HG03280 (cell line): Measurements from ENCODE around the gene SALL1.

Experiments
- ATAC-seq: cut with Tn5 transposase; IDR thresholded peaks from one replicate; pipeline ENCODE4 v1.9.1; 2021; ENCODE audit warnings: mild to moderate bottlenecking, moderate library complexity; ENCODE audit not compliant: unreplicated experiment

SALL1 gene

GRCh38 chr16:51143196-51143977 lies 7.7 kb downstream of the SALL1 start:
- ATAC-seq = no peak

GRCh38 chr16:51141541-51141940 lies 9.5 kb downstream of the SALL1 start:
- ATAC-seq = no peak

DNA sequence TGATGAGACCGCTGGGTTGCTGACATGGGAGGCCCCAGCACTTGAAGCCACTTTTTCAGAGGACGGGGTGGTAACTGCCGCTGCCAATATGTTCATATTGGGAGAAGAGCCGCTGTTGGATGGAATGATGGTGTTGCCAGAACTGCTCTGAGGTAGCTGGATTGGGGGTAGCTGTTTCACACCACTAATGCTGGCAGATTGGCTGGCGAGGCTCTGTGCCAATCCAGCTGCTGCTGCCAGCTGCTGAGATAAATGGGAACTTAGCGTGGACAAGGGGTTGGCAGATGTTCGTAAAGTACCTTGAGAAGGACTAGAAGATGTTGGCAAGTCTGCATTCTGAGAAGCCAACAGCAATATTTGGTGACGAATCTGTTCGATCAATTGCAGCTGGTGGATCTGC lies 10.0 kb downstream of the SALL1 start:
- ATAC-seq = no peak

DNA sequence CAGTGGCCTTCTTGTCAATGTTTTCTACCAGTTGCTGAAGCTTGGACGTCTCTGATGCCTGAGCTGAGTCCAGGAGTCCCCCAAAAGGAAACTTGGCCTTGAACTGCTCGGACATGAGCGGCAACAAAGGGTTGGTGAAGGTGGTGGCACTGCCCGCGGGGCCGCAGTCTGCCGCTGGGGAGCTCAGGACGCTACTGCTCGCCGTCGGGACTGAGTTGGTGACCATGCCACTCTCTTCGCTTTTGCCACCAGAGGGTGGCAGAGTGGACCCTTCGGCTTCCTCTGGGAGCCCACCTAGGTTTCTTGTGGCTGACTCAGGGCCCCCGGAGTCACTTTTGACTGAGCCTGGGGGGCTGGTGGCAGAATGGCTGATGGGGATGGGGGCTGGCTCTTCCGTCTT lies 11.0 kb downstream of the SALL1 start:
- no peak for ATAC-seq

GRCh38 chr16:51139568-51139967 lies 11.5 kb downstream of the SALL1 start:
- no peak for ATAC-seq

DNA sequence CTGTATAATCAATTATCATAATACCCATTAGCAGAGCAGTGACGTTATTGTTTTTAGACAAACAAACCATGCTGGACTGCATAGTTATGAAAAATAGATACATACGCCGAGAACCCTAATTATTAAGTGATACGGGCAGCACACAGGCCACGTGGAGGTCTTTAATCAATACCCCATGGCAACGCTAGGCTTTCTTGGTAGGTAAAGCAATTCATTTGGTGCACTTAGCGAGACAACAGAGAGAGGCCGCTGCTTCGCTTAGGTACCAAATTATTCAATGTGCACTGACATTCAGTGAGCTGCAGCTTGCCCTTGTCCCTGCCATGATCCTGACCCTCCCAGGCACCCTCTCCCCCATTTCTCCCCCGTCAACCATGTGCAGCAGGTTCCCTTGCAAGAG lies 12.9 kb downstream of the SALL1 start:
- no peak for ATAC-seq

DNA sequence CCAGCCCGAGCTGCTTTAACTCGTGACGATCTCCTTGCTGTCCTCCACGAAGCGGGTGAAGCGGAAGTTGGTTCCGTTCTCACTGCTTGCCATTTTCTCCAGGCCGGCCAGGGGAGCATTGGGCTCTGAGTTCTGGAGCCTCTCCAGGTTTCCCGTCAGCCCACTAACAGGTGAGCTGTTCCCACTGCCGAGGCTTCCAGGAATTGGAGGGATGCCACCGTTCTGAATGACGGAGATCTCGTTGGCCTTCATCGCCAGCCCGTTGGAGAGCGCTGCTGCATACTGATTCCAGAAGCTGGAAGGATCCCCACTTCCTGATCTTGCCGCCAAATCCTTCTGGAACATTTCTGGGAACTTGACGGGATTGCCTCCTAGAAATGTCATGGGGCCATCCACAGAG lies 14.0 kb downstream of the SALL1 start:
- no peak for ATAC-seq

DNA sequence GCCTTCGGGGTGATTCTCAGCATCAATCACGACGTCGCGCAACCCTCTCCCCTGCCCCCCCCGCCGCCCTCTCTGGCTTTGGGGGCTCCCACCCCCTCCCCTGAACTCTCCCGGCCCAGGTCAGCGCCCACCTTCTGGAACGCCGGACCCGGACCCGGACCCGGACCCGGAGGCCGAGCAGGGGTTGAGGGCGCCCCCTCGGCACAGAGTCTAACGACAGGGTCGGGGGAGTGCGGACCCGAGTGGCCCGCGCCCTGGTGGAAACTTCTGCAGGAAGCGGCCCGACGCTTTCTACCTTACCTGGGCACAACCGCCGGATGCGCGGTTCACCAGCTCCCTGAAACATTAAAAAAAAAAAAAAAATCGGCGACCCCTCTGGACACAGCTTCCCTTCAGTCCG lies 16.2 kb downstream of the SALL1 start:
- ATAC-seq = no peak

DNA sequence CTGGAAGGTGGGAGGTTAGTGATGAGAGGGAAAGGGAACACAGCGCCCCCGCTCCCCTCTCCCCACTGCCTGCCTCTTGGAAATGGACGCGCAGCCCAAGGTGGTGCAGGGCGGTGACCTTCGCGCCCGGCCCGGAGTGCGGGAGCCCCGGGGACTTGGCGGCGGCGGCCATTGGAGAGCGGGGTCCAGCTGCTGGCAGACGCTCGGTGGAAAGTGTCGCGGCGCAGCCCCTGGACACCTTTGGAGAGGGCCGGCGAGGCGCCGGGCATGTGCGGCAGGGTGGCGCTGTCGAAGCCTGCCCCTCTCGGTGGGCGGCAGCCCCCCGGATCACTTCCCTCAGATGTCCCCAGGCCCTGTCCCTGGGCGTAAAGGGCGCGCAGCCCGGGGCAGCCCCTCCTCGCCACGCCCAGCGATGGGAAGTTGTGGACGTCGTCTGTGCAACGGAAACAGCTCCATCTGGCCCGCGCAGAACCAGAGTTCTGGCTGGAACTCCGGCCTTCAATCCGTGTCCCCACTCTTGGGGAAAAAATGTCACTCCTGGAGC lies 16.7 kb downstream of the SALL1 start:
- no peak for ATAC-seq

- no peak for ATAC-seq
Measured at GRCh38 chr16:51133688-51134087, 17.4 kb downstream of the SALL1 start.

DNA sequence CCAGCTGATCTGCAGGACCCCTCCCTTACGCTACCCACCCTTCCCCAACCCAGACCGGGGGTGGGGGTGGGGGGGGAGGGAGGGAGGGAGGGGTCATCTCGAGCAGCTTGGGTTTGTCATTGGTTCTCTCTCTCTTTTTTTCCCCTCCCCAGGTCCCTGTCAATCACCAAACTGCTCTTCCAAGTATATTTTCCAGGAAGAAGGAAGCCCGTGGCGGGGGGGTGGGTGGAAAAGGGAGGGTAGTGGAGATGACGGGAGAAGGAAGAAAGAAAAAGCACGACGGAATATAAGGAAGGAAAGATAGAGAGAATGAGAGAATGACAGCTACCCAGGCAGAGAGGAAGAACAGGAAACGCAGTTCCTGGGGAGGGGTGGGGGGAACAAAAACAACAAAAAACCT lies 17.9 kb downstream of the SALL1 start:
- no peak for ATAC-seq

DNA sequence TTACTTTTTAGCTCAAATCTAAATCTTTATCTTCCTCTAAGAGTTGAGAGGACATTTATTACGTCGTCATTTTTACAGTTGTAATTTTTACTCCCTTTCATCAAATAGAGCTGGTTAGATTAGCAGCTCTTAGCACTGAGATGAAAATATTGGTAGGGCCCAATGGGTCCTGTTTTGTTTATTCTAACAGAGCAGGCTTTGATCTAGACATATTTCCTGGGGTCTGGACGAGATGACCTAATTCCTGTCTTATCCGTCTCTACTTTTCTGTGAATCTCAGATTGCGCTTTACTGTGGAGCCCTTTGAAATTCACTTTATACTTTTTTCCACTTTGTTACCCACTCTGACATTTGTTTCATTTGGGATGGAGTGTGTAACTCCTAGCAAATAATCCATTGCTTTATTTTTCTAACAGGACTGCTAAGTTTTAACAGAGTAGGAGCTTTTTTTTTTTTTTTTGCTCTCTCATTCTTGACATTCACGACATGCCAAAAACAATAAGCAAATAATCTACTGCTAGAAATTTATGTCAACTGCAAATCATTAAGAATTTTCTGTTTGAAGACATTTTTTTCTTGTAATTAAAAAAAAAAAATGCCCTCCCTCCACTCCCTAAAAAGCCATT lies 18.5 kb downstream of the SALL1 start:
- no peak for ATAC-seq

DNA sequence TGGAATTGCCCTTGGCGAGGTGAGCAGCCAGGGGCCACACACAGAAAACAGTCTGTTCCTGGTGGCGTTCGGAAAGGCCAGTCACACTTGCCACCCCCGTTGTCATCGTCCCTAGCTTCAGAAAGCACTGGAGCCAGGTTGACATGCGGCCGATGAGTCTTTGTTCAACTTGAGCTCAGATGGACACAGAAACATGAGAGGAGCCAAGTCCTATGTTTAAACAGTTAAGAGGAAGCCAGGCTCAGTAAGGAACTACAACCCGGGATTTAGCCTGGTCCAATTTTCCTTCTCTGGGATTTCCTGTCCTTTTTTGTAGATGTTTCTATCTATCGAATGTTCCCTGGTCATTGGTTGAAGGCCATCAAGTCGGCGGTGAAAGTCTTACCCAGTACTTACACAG lies 19.5 kb downstream of the SALL1 start:
- no peak for ATAC-seq

DNA sequence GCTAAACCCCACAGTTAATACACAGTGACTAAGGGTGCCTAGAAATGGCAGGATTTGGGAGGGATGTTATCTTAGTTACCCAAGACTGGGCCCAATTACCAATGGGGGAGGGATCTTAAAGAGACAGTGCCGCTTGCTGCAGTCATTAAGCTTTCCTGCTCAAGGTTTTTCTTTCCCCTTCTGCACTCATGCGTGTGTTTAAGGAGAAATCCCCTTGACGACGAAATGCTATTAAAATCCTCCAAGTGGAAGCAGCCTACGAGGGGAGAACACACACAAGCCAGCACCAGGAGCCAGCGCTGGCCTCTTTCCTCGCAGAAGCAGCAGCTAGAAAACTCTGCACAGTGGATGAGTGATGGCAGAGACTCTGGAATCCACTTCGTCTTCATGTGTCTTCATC lies 22.0 kb downstream of the SALL1 start:
- ATAC-seq = no peak

DNA sequence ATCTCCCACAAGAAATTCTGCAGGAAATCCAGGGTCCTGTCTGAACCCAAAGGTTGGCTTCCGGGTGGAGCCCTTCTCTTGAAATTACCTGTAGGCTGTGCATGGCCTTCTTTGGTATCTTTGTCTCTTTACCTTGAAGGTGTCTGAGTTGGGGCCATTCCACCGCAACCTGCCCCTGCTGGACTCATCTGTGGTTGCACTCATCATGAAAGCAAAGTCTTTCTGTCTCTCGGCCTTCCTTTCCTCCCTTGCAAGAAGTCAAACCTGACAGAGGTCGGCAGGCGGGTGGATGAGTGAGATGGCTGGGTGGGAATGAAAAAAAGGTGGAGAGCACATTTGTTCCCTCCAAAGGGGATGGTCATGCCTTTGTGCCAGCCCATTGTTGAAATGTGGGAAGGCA lies 25.1 kb downstream of the SALL1 start:
- no peak for ATAC-seq

- no peak for ATAC-seq
Measured at GRCh38 chr16:51124896-51125295, 26.2 kb downstream of the SALL1 start.

DNA sequence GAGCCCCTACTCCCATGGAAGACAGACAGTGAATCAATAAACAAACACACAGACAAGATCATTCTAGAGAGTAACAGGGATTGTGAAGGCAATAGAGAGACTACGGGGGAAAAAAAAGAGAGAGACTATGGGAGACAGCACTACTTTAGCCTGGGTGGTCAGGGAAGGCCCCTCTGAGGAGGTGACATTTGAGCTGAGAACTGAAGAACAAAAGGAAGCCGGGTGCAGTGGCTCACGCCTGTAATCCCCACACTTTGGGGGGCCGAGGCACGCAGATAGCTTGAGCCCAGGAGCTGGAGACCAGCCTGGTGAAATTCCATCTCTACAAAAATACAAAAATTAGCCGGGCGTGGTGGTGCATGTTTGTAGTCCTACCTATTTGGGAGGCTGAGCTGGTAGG lies 29.2 kb downstream of the SALL1 start:
- ATAC-seq = no peak

DNA sequence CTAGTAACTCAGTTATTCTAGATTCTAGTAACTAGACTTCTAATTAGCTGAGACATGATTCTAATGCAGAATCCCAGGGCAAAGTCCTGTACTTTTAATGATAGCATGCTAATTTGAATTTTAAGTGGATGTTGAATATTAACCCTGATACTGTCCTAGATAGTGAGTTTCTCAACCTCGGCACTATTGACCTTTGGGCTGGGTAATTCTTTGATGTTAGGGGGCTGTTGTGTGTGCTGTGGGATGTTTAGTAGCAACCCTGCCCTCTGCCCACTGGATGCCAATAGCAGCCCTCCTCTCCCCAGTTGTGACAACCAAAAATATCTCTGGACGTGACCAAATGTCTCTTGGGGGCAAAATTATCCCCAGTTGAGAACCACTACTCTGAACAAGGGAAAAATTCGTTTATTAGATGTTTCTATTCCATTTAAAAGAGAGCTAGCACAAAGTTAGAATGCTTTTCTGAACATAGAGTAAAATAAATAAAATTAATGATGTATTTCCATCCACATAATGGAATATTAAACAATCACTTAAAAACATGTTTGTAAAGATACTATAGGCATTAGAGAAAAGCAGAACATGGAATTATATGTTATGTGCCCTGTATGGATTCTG lies 30.2 kb downstream of the SALL1 start:
- ATAC-seq = no peak

- ATAC-seq = no peak
Measured at GRCh38 chr16:51119973-51120729, 30.9 kb downstream of the SALL1 start.

DNA sequence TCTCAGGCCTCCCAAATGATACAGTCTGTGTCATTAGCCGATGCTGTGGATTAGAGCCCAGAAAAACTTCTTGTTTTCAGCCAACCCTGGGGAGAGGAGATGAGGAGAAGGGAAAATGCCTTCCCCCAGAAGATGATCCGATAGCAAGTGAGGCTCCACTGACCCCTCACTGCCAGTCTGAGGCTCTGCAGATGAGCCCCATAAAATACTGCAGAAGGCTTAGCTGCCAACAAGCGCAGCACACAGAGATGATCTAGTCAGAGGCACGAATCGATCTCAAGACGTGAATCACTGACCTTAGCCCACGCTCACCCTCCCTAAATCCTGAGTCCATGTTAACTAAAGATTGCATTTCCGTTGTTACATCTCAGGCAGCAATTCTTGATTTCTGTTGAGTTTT lies 31.5 kb downstream of the SALL1 start:
- ATAC-seq = no peak

DNA sequence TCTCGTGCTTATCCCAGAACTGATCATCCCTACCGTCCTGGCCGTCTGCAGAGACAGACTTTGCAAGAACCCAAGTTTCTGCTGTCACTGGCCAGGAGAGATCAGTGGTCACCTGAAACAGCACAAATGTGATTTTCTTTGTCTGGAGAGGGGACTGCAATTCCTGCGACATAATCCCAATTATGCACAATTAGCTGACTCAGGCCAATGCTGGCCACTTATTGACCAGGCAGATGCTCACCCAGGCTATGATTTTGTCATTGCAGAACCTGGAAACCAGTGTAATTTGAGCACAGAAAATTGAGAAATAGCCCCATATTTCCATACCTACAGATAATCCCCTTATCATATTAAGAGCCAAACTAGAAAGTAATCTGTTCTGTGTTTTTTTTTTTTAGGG lies 34.7 kb downstream of the SALL1 start:
- no peak for ATAC-seq
